Erythroblast (primary cell): Measurements from ENCODE around the gene ADH1B.

Experiments
- GATA1 ChIP-seq: IDR thresholded peaks from 2 replicates; pipeline ENCODE4 v1.6.1; 2011; ENCODE audit warnings: low read depth, mild to moderate bottlenecking, control low read depth, low read length, moderate library complexity
- POLR2A ChIP-seq: IDR thresholded peaks from 2 replicates; pipeline ENCODE4 v1.6.1; 2011; ENCODE audit warnings: mild to moderate bottlenecking, low read length

DNA sequence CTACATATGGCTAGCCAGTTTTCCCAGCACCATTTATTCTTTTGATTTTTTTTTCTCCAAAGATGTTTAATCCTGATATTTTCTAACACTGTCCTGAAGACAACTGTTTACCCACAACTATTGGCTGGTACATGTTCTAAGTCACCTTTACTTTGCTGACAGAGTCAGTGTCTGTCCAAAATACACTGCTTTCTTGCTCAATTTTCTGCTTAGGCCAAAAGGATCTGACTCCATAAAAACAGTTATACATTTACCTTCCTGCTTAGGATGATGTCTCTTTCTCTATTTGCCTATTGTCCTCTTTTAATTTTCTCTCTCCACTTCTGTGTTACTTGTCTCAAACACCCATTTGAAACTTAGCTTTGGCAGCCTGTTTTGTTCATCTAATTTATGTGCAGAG, 28.1 kb upstream of the ADH1B start:
- TF ChIP-seq POLR2A (no peak), GATA1 (no peak)
